Liver (tissue), 9 donors: ENCODE data around the gene EFCAB12. TPM values are rescaled to one million over a fixed set of nuclear protein-coding genes. Genes with fewer than 3 reads are reported as not detected.

Source experiments
- DNase-seq: peaks from one replicate; pipeline ENCODE4 v3.0.0-alpha.2; 2017; ENCODE audit warnings: low spot score
- H3K27ac ChIP-seq, 2 donors: one replicate each; pipeline ENCODE4 v1.7.0; 2013; ENCODE audit warnings: inconsistent platforms in 2 of 2, low read length in 2 of 2, control low read depth in 1 of 2, low read depth in 1 of 2, mild to moderate bottlenecking in 1 of 2
- H3K27me3 ChIP-seq, 4 donors: one replicate each; pipeline versions ENCODE4 v1.6.1 to v1.7.0; 2013; ENCODE audit warnings: low read length in 3 of 4, inconsistent platforms in 1 of 4, mild to moderate bottlenecking in 1 of 4, moderate library complexity in 1 of 4; ENCODE audit not compliant: control insufficient read depth in 4 of 4, insufficient read depth in 4 of 4
- H3K36me3 ChIP-seq, 4 donors: one replicate each; pipeline versions ENCODE4 v1.6.1 to v1.7.0; 2013; ENCODE audit warnings: low read length in 3 of 4, mild to moderate bottlenecking in 3 of 4, low read depth in 1 of 4, moderate library complexity in 1 of 4; ENCODE audit not compliant: control insufficient read depth in 4 of 4, insufficient read depth in 3 of 4
- H3K4me1 ChIP-seq, 4 donors: one replicate each; pipeline versions ENCODE4 v1.6.1 to v1.7.0; 2013; ENCODE audit warnings: low read length in 3 of 4, mild to moderate bottlenecking in 3 of 4, moderate library complexity in 1 of 4; ENCODE audit not compliant: control insufficient read depth in 4 of 4, insufficient read depth in 4 of 4
- H3K4me3 ChIP-seq, 3 donors: one replicate each; pipeline versions ENCODE4 v1.6.1 to v1.7.0; 2013; ENCODE audit warnings: low read length in 3 of 3, control low read depth in 1 of 3, low read depth in 1 of 3, mild to moderate bottlenecking in 1 of 3
- H3K9ac ChIP-seq, 2 donors: one replicate each; pipeline ENCODE4 v1.7.0; 2013; ENCODE audit warnings: low read length in 2 of 2, mild to moderate bottlenecking in 2 of 2, moderate library complexity in 2 of 2, control low read depth in 1 of 2, low read depth in 1 of 2
- H3K9me3 ChIP-seq, 4 donors: one replicate each; pipeline versions ENCODE4 v1.6.1 to v1.7.0; 2013; ENCODE audit warnings: low read length in 3 of 4; ENCODE audit not compliant: control insufficient read depth in 4 of 4
- EGR1 ChIP-seq, 2 donors: IDR thresholded peaks; 2 replicates each; pipeline ENCODE4 v1.6.1; 2016 to 2018; ENCODE audit warnings: antibody characterized with exemption in 2 of 2, low read depth in 2 of 2
- FOXA1 ChIP-seq: IDR thresholded peaks from 2 replicates; pipeline ENCODE4 v1.6.1; 2016; ENCODE audit warnings: antibody characterized with exemption
- FOXA2 ChIP-seq: IDR thresholded peaks from 2 replicates; pipeline ENCODE4 v1.6.1; 2016; ENCODE audit warnings: antibody characterized with exemption
- GABPA ChIP-seq, 2 donors: IDR thresholded peaks in 1 of 2; conservative IDR thresholded peaks in 1 of 2; 2 replicates each; pipeline ENCODE4 v1.6.1; 2016; ENCODE audit warnings: antibody characterized with exemption in 2 of 2, mild to moderate bottlenecking in 1 of 2, moderate library complexity in 1 of 2
- HNF4A ChIP-seq, 2 donors: conservative IDR thresholded peaks; 2 replicates each; pipeline ENCODE4 v1.6.1; 2016; ENCODE audit warnings: antibody characterized with exemption in 2 of 2, mild to moderate bottlenecking in 2 of 2
- HNF4G ChIP-seq: IDR thresholded peaks from 2 replicates; pipeline ENCODE4 v1.6.1; 2016; ENCODE audit warnings: antibody characterized with exemption
- JUND ChIP-seq, 2 donors: IDR thresholded peaks; 2 replicates each; pipeline ENCODE4 v1.6.1; 2016; ENCODE audit warnings: antibody characterized with exemption in 2 of 2
- NR2F2 ChIP-seq: IDR thresholded peaks from 2 replicates; pipeline ENCODE4 v1.6.1; 2016; ENCODE audit warnings: antibody characterized with exemption
- RAD21 ChIP-seq, 2 donors: IDR thresholded peaks; 2 replicates each; pipeline ENCODE4 v1.6.1; 2016; ENCODE audit warnings: antibody characterized with exemption in 2 of 2, mild to moderate bottlenecking in 2 of 2
- RXRA ChIP-seq, 2 donors: IDR thresholded peaks; 2 replicates each; pipeline ENCODE4 v1.6.1; 2017 to 2018; ENCODE audit warnings: antibody characterized with exemption in 2 of 2, mild to moderate bottlenecking in 1 of 2
- SP1 ChIP-seq: IDR thresholded peaks from 2 replicates; pipeline ENCODE4 v1.6.1; 2018; ENCODE audit warnings: antibody characterized with exemption, mild to moderate bottlenecking
- TAF1 ChIP-seq: conservative IDR thresholded peaks from 2 replicates; pipeline ENCODE4 v1.6.1; 2016; ENCODE audit warnings: antibody characterized with exemption, mild to moderate bottlenecking
- YY1 ChIP-seq: IDR thresholded peaks from 2 replicates; pipeline ENCODE4 v1.6.1; 2016; ENCODE audit warnings: antibody characterized with exemption, mild to moderate bottlenecking
- WGBS: extraction: QIAGEN DNeasy Blood & Tissue Kit; methylation state at CpG from one replicate; pipeline ENCODE4 v1.1.7; 2013; 5-methylcytosine and 5-hydroxymethylcytosine counted together
- polyA plus RNA-seq, 2 donors: library from polyadenylated mRNA; stranded (reverse) in 1 of 2; unstranded in 1 of 2; fragments of 200-250 nt in 1 of 2; fragments of >200 nt in 1 of 2; fragmentation: Nextera tagmentation in 1 of 2; extraction: Ambion mirVana in 1 of 2; gene quantifications; one replicate each; pipeline versions ENCODE4 v1.2.1 to v1.2.3, GENCODE V29; 2013 to 2015
- total RNA-seq, 2 donors: library from RNA; depleted of rRNA; stranded (reverse); fragments of >200 nt; gene quantifications; one replicate each; pipeline ENCODE4 v1.2.3, GENCODE V29; 2014
- TF ChIP-seq, protein P1 (sequence below): IDR thresholded peaks from 2 replicates; pipeline ENCODE4 v1.6.1; 2016; ENCODE audit warnings: antibody characterized with exemption
- TF ChIP-seq, protein P2 (sequence below): IDR thresholded peaks from 2 replicates; pipeline ENCODE4 v1.6.1; 2016; ENCODE audit warnings: antibody characterized with exemption
- TF ChIP-seq, protein P3 (sequence below): fragments of 150-350 bp; IDR thresholded peaks from 2 replicates; pipeline ENCODE4 v1.5.1; 2017; ENCODE audit warnings: improper control_type of control experiment, low read depth, low read length; ENCODE audit not compliant: missing input control
- TF ChIP-seq, protein P4 (sequence below): IDR thresholded peaks from 2 replicates; pipeline ENCODE4 v1.6.1; 2016; ENCODE audit warnings: antibody characterized with exemption
- TF ChIP-seq, protein P5 (sequence below): IDR thresholded peaks from 2 replicates; pipeline ENCODE4 v1.6.1; 2016; ENCODE audit warnings: antibody characterized with exemption, mild to moderate bottlenecking
- donor health status: healthy.
- donor health status: healthy.
- donor health status: healthy.
- donor health status: healthy.
- donor health status: healthy.

Gene EFCAB12
- total and polyA plus RNA-seq, 4 donors: 0.37 to 2.4 (median 0.65) TPM

DNA sequence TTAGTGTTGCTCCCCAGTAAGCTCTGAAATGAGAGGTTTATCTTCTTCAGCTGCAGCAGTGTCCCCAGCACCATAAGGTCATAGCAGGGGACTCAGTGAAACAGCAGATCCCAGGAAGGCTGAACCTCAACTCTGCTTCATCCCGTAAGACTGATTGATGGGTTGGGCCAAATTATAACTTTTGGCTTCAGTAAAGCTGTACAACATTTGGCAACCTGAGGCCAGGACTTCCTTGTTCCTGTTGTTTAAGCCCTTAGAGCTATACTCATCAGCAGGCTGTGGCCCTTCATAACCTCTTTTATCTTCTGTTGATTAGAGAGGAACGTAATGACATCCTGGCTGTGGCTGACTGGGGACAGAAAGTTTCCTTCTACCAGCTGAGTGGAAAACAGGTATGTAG is 40.6 kb upstream of the EFCAB12 start:
- no peak overlapping the region for H3K9ac ChIP-seq
- 22% methylated on average over 2 of the region's 2 CpGs for WGBS
- H3K4me3 ChIP-seq: no peak overlapping the region
- no peaks in the 10 kb centered on the region for H3K27me3 ChIP-seq
- no peaks in the 10 kb centered on the region for H3K36me3 ChIP-seq
- H3K9me3 ChIP-seq: no peaks in the 10 kb centered on the region
- peaks cover 11 to 42% (median 30%) of the 10 kb centered on the region in 4 donors for H3K4me1 ChIP-seq
- DNase-seq: no peak
- no peak overlapping the region for H3K27ac ChIP-seq
- TF ChIP-seq FOXA2 (no peak), NR2F2 (peak; percentile 95), SP1 (peak; percentile 35), GABPA (IDR thresholded peaks at IDR 0.05 in 1 of 2, conservative IDR thresholded peaks at IDR 0.05 in 1 of 2) (no peak), HNF4G (no peak), RXRA (IDR thresholded peaks at IDR 0.05) (peak in 1 of 2 donors; percentile 56), HNF4A (conservative IDR thresholded peaks at IDR 0.05) (peak in 1 of 2 donors; percentile 21), TAF1 (no peak), FOXA1 (no peak), RAD21 (IDR thresholded peaks at IDR 0.05) (no peak), EGR1 (IDR thresholded peaks at IDR 0.05; ENCODE audit: low read depth in 2 of 2) (no peak), JUND (IDR thresholded peaks at IDR 0.05) (no peak), YY1 (peak; percentile 27)
- TF ChIP-seq, protein P1, sequence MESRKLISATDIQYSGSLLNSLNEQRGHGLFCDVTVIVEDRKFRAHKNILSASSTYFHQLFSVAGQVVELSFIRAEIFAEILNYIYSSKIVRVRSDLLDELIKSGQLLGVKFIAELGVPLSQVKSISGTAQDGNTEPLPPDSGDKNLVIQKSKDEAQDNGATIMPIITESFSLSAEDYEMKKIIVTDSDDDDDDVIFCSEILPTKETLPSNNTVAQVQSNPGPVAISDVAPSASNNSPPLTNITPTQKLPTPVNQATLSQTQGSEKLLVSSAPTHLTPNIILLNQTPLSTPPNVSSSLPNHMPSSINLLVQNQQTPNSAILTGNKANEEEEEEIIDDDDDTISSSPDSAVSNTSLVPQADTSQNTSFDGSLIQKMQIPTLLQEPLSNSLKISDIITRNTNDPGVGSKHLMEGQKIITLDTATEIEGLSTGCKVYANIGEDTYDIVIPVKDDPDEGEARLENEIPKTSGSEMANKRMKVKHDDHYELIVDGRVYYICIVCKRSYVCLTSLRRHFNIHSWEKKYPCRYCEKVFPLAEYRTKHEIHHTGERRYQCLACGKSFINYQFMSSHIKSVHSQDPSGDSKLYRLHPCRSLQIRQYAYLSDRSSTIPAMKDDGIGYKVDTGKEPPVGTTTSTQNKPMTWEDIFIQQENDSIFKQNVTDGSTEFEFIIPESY: no peak
- TF ChIP-seq, protein P2, sequence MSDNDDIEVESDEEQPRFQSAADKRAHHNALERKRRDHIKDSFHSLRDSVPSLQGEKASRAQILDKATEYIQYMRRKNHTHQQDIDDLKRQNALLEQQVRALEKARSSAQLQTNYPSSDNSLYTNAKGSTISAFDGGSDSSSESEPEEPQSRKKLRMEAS: no peak
- TF ChIP-seq, protein P3, sequence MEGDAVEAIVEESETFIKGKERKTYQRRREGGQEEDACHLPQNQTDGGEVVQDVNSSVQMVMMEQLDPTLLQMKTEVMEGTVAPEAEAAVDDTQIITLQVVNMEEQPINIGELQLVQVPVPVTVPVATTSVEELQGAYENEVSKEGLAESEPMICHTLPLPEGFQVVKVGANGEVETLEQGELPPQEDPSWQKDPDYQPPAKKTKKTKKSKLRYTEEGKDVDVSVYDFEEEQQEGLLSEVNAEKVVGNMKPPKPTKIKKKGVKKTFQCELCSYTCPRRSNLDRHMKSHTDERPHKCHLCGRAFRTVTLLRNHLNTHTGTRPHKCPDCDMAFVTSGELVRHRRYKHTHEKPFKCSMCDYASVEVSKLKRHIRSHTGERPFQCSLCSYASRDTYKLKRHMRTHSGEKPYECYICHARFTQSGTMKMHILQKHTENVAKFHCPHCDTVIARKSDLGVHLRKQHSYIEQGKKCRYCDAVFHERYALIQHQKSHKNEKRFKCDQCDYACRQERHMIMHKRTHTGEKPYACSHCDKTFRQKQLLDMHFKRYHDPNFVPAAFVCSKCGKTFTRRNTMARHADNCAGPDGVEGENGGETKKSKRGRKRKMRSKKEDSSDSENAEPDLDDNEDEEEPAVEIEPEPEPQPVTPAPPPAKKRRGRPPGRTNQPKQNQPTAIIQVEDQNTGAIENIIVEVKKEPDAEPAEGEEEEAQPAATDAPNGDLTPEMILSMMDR: no peak
- TF ChIP-seq, protein P4, sequence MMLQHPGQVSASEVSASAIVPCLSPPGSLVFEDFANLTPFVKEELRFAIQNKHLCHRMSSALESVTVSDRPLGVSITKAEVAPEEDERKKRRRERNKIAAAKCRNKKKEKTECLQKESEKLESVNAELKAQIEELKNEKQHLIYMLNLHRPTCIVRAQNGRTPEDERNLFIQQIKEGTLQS: no peak
- TF ChIP-seq, protein P5, sequence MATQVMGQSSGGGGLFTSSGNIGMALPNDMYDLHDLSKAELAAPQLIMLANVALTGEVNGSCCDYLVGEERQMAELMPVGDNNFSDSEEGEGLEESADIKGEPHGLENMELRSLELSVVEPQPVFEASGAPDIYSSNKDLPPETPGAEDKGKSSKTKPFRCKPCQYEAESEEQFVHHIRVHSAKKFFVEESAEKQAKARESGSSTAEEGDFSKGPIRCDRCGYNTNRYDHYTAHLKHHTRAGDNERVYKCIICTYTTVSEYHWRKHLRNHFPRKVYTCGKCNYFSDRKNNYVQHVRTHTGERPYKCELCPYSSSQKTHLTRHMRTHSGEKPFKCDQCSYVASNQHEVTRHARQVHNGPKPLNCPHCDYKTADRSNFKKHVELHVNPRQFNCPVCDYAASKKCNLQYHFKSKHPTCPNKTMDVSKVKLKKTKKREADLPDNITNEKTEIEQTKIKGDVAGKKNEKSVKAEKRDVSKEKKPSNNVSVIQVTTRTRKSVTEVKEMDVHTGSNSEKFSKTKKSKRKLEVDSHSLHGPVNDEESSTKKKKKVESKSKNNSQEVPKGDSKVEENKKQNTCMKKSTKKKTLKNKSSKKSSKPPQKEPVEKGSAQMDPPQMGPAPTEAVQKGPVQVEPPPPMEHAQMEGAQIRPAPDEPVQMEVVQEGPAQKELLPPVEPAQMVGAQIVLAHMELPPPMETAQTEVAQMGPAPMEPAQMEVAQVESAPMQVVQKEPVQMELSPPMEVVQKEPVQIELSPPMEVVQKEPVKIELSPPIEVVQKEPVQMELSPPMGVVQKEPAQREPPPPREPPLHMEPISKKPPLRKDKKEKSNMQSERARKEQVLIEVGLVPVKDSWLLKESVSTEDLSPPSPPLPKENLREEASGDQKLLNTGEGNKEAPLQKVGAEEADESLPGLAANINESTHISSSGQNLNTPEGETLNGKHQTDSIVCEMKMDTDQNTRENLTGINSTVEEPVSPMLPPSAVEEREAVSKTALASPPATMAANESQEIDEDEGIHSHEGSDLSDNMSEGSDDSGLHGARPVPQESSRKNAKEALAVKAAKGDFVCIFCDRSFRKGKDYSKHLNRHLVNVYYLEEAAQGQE: no peak
